Karpas-422 (cell line): Measurements from ENCODE around the gene PEX26. TPM values are rescaled to one million over a fixed set of nuclear protein-coding genes. Genes with fewer than 3 reads are reported as not detected.
"Not testable (repeated sequence)": the region's sequence is repeated elsewhere in the genome, so short reads cannot be mapped to it uniquely, and the experiment has no call there.

ENCODE experiments used
- DNase-seq: peaks from one replicate; pipeline ENCODE4 v3.0.0-alpha.2; 2015
- H2AFZ ChIP-seq: fragments of 200-600 bp; sonication (generic); 2 replicates; pipeline ENCODE4 v1.6.1; 2014; ENCODE audit warnings: antibody characterized with exemption, low read length, mixed read lengths
- H3K27ac ChIP-seq: fragments of 200-600 bp; sonication (generic); 2 replicates; pipeline ENCODE4 v1.5.1; 2014; ENCODE audit warnings: mild to moderate bottlenecking, low read length, moderate library complexity
- H3K27me3 ChIP-seq: fragments of 200-600 bp; sonication (generic); 2 replicates; pipeline ENCODE4 v1.6.1; 2014; ENCODE audit warnings: low read length, mixed read lengths
- H3K36me3 ChIP-seq: fragments of 200-600 bp; sonication (generic); 2 replicates; pipeline ENCODE4 v1.6.1; 2014; ENCODE audit warnings: low read length, mixed read lengths; ENCODE audit not compliant: insufficient read depth
- H3K4me1 ChIP-seq: fragments of 200-600 bp; sonication (generic); 2 replicates; pipeline ENCODE4 v1.6.1; 2014; ENCODE audit warnings: mild to moderate bottlenecking, low read length, mixed read lengths
- H3K4me2 ChIP-seq: fragments of 200-600 bp; sonication (generic); 2 replicates; pipeline ENCODE4 v1.6.1; 2014; ENCODE audit warnings: low read length, low read depth, mild to moderate bottlenecking; ENCODE audit not compliant: poor library complexity, severe bottlenecking
- H3K4me3 ChIP-seq: fragments of 200-600 bp; sonication (generic); 2 replicates; pipeline ENCODE4 v1.5.1; 2014; ENCODE audit warnings: mild to moderate bottlenecking, antibody characterized with exemption, low read length, mixed read lengths
- H3K79me2 ChIP-seq: fragments of 200-600 bp; sonication (generic); 2 replicates; pipeline ENCODE4 v1.6.1; 2014; ENCODE audit warnings: mild to moderate bottlenecking, low read length, mixed read lengths
- H3K9ac ChIP-seq: fragments of 200-600 bp; sonication (generic); 2 replicates; pipeline ENCODE4 v1.6.0; 2014; ENCODE audit warnings: low read length
- H3K9me2 ChIP-seq: fragments of 200-600 bp; sonication (generic), shearing (Covaris generic); replicated peaks from 2 replicates; pipeline ENCODE4 v1.6.0; 2014; ENCODE audit warnings: mild to moderate bottlenecking, low read length, moderate library complexity; ENCODE audit not compliant: insufficient read depth
- H3K9me3 ChIP-seq: fragments of 300-700, 200-600 bp; sonication (generic); 2 replicates; pipeline ENCODE4 v1.6.1; 2014; ENCODE audit warnings: low read length, mixed read lengths
- H4K20me1 ChIP-seq: fragments of 200-600 bp; sonication (generic); 2 replicates; pipeline ENCODE4 v1.6.1; 2014; ENCODE audit warnings: mild to moderate bottlenecking, antibody characterized with exemption, low read length, low read depth; ENCODE audit not compliant: insufficient read depth
- total RNA-seq: library from RNA; depleted of rRNA; stranded (reverse); fragments of >200 nt; shearing (Covaris generic); gene quantifications from 2 replicates; pipeline ENCODE4 v1.2.3, GENCODE V29; 2014; ENCODE audit warnings: low replicate concordance

Gene PEX26
- total RNA-seq, 1 experiment from 2014 or later, result 22.4 TPM

- H2AFZ ChIP-seq, result no peak overlapping the region
- H3K4me2 ChIP-seq, result no peak overlapping the region
- H3K9ac ChIP-seq, result no peak overlapping the region
These were observed 42.0 kb upstream of the PEX26 start for GRCh38 chr22:18035751-18036150.

DNA sequence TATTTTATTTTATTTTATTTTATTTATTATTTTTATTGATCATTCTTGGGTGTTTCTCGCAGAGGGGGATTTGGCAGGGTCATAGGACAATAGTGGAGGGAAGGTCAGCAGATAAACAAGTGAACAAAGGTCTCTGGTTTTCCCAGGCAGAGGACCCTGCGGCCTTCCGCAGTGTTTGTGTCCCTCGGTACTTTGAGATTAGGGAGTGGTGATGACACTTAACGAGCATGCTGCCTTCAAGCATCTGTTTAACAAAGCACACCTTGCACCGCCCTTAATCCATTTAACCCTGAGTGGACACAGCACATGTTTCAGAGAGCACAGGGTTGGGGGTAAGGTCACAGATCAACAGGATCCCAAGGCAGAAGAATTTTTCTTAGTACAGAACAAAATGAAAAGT, 36.9 kb upstream of the PEX26 start:
- not testable (repeated sequence) for H3K9ac ChIP-seq, H4K20me1 ChIP-seq, H3K79me2 ChIP-seq, DNase-seq, H3K9me2 ChIP-seq, H3K4me1 ChIP-seq, H3K4me2 ChIP-seq, H3K36me3 ChIP-seq, H2AFZ ChIP-seq, H3K27ac ChIP-seq, H3K9me3 ChIP-seq, H3K4me3 ChIP-seq, H3K27me3 ChIP-seq

More at GRCh38 chr22:18035751-18036150, 42.0 kb upstream of the PEX26 start:
- DNase-seq, result peak; percentile 31
- Histone ChIP-seq H3K79me2 (no peaks in the 10 kb centered on the region), H3K9me3 (no peaks in the 10 kb centered on the region), H4K20me1 (no peaks in the 10 kb centered on the region), H3K36me3 (no peaks in the 10 kb centered on the region), H3K4me3 (no peak overlapping the region), H3K27ac (no peak overlapping the region), H3K27me3 (no peaks in the 10 kb centered on the region), H3K9me2 (no peaks in the 10 kb centered on the region), H3K4me1 (peaks cover 4% of the 10 kb centered on the region)

- no peaks in the 10 kb centered on the region for H3K4me1 ChIP-seq
- H3K36me3 ChIP-seq, result no peaks in the 10 kb centered on the region
- H4K20me1 ChIP-seq, result no peaks in the 10 kb centered on the region
- no peaks in the 10 kb centered on the region for H3K9me2 ChIP-seq
- no peak overlapping the region for H3K4me3 ChIP-seq
- H2AFZ ChIP-seq, result no peak overlapping the region
- DNase-seq, result peak; percentile 34
- H3K9ac ChIP-seq, result no peak overlapping the region
- no peaks in the 10 kb centered on the region for H3K9me3 ChIP-seq
- H3K79me2 ChIP-seq, result no peaks in the 10 kb centered on the region
- H3K4me2 ChIP-seq, result no peak overlapping the region
- H3K27me3 ChIP-seq, result no peaks in the 10 kb centered on the region
- H3K27ac ChIP-seq, result no peak overlapping the region
These were observed 35.1 kb upstream of the PEX26 start for GRCh38 chr22:18042685-18043084.

- Histone ChIP-seq H3K9ac (no peak overlapping the region), H3K27ac (no peak overlapping the region), H4K20me1 (no peaks in the 10 kb centered on the region), H3K27me3 (no peaks in the 10 kb centered on the region), H3K36me3 (no peaks in the 10 kb centered on the region), H2AFZ (no peak overlapping the region), H3K79me2 (no peaks in the 10 kb centered on the region), H3K4me1 (peaks cover 6% of the 10 kb centered on the region), H3K9me2 (no peaks in the 10 kb centered on the region), H3K4me2 (no peak overlapping the region), H3K9me3 (no peaks in the 10 kb centered on the region), H3K4me3 (no peak overlapping the region)
- DNase-seq, result no peak
These were observed 33.1 kb upstream of the PEX26 start for GRCh38 chr22:18044548-18045271.

- no peaks in the 10 kb centered on the region for H3K79me2 ChIP-seq
- no peak overlapping the region for H3K27ac ChIP-seq
- H4K20me1 ChIP-seq, result no peaks in the 10 kb centered on the region
- DNase-seq, result no peak
- H2AFZ ChIP-seq, result no peak overlapping the region
- no peaks in the 10 kb centered on the region for H3K9me3 ChIP-seq
- H3K9me2 ChIP-seq, result no peaks in the 10 kb centered on the region
- H3K4me2 ChIP-seq, result no peak overlapping the region
- no peaks in the 10 kb centered on the region for H3K36me3 ChIP-seq
- no peaks in the 10 kb centered on the region for H3K27me3 ChIP-seq
- H3K4me1 ChIP-seq, result peaks cover 6% of the 10 kb centered on the region
- H3K9ac ChIP-seq, result no peak overlapping the region
- H3K4me3 ChIP-seq, result no peak overlapping the region
These were observed 32.0 kb upstream of the PEX26 start for GRCh38 chr22:18045794-18046193.

- no peaks in the 10 kb centered on the region for H3K36me3 ChIP-seq
- peaks cover 6% of the 10 kb centered on the region for H3K4me1 ChIP-seq
- H3K79me2 ChIP-seq, result no peaks in the 10 kb centered on the region
- no peak overlapping the region for H3K27ac ChIP-seq
- H3K9ac ChIP-seq, result no peak overlapping the region
- H2AFZ ChIP-seq, result no peak overlapping the region
- no peak overlapping the region for H3K4me3 ChIP-seq
- no peak overlapping the region for H3K4me2 ChIP-seq
- H3K9me3 ChIP-seq, result no peaks in the 10 kb centered on the region
- H4K20me1 ChIP-seq, result no peaks in the 10 kb centered on the region
- no peaks in the 10 kb centered on the region for H3K9me2 ChIP-seq
- no peak for DNase-seq
- no peaks in the 10 kb centered on the region for H3K27me3 ChIP-seq
These were observed 29.7 kb upstream of the PEX26 start for GRCh38 chr22:18048041-18048440.

- Histone ChIP-seq H3K9me3 (no peaks in the 10 kb centered on the region), H3K4me1 (peaks cover 6% of the 10 kb centered on the region), H2AFZ (peak overlapping the region; percentile 20; the same call in 1 of the 2 replicates), H3K36me3 (no peaks in the 10 kb centered on the region), H3K27me3 (no peaks in the 10 kb centered on the region), H3K9ac (no peak overlapping the region), H3K4me2 (no peak overlapping the region), H3K27ac (no peak overlapping the region), H4K20me1 (no peaks in the 10 kb centered on the region), H3K9me2 (no peaks in the 10 kb centered on the region), H3K4me3 (no peak overlapping the region), H3K79me2 (no peaks in the 10 kb centered on the region)
- no peak for DNase-seq
These were observed 29.3 kb upstream of the PEX26 start for GRCh38 chr22:18048441-18048898.

- Histone ChIP-seq H3K27me3 (no peaks in the 10 kb centered on the region), H3K27ac (no peak overlapping the region), H3K4me1 (peaks cover 6% of the 10 kb centered on the region), H3K4me3 (no peak overlapping the region), H3K4me2 (no peak overlapping the region), H3K36me3 (no peaks in the 10 kb centered on the region), H2AFZ (no peak overlapping the region), H4K20me1 (no peaks in the 10 kb centered on the region), H3K79me2 (no peaks in the 10 kb centered on the region), H3K9ac (no peak overlapping the region), H3K9me2 (no peaks in the 10 kb centered on the region), H3K9me3 (no peaks in the 10 kb centered on the region)
- no peak for DNase-seq
These were observed 27.7 kb upstream of the PEX26 start for GRCh38 chr22:18050065-18050464.
